Skin of body (tissue), 2 donors: Measurements from ENCODE around the gene LSM14A. TPM values are rescaled to one million over a fixed set of nuclear protein-coding genes. Genes with fewer than 3 reads are reported as not detected.
A peak's percentile ranks its signal among the peaks of the same experiment; 100 is the strongest.
"Not testable (repeated sequence)": the region's sequence is repeated elsewhere in the genome, so short reads cannot be mapped to it uniquely, and the experiment has no call there.

ENCODE experiments used
- DNase-seq: peaks from one replicate; lab custom pipeline; 2025; lab: John Stamatoyannopoulos, UW
- total RNA-seq: library from RNA; depleted of rRNA; stranded (reverse); fragments of >200 nt; gene quantifications from one replicate; pipeline ENCODE4 v1.2.3, GENCODE V29; 2014

The LSM14A gene
- total RNA-seq, 1 donor from 2014 or later = 111 TPM

GRCh38 chr19:34158966-34159365 lies 13.3 kb upstream of the LSM14A start:
- not testable (repeated sequence) for DNase-seq

- not testable (repeated sequence) for DNase-seq
Observed at GRCh38 chr19:34159541-34159940, 12.8 kb upstream of the LSM14A start.

GRCh38 chr19:34161902-34162301 lies 10.4 kb upstream of the LSM14A start:
- DNase-seq = not testable (repeated sequence)

GRCh38 chr19:34165295-34165738 lies 7.0 kb upstream of the LSM14A start:
- DNase-seq = no peak

DNA sequence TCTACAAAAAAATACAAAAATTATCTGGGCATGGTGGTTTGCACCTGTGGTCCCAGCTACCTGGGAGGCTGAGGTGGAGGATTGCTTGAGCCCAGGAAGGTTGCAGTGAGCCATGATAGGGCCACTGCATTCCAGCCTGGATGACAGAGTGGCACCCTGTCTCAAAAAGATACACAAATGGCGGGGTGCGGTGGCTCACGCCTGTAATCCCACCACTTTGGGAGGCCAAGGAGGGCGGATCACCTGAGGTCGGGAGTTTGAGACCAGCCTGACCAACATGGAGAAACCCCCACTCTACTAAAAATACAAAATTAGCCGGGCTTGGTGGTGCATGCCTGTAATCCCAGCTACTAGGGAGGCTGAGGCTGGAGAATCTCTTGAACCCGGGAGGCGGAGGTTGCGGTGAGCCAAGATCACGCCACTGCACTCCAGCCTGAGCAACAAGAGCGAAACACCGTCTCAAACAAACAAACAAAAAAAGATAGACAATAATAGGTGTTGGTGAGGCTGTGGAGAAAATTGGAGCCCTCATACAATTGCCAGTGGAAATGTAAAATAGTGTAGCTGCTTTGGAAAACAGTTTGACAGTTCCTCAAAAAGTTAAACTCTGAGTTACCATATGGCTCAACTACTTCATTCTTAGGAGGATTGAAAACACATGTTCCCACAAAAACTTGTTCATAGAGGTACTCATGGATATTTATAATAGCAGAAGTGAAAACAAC lies 2.7 kb upstream of the LSM14A start:
- DNase-seq = not testable (repeated sequence)

- peak; percentile 72 for DNase-seq
Observed at GRCh38 chr19:34171539-34171876, 796 bp upstream of the LSM14A start.

DNA sequence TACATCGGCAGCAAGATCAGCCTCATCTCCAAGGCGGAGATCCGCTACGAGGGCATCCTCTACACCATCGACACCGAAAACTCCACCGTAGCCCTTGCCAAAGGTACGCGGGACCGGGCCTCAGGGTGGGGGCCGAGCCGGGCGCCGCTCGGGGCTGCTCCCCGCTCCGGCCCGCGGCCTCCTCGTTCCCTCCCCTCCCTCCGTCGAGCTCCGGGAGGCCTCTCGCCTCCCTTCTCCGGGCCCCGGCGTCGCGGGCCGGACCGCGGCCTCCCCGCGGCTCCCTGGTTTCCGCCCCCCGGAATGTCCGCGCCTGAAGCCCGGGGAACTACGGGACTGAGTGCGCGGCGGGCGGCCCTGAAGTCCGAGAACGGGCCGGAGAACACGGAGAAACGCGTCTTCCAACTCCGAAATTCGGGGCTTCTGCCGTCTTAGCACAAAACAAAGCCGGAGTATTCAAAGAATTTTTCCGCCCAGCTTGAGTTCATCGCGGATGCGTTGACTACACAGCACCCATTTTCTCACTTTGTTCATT lies 423 bp downstream of the LSM14A start:
- DNase-seq = no peak

- DNase-seq = peak; percentile 46
Observed at GRCh38 chr19:34173193-34173956, 1.1 kb downstream of the LSM14A start.

GRCh38 chr19:34175173-34175572 lies 2.9 kb downstream of the LSM14A start:
- not testable (repeated sequence) for DNase-seq

- no peak for DNase-seq
Observed at GRCh38 chr19:34176581-34176980, 4.3 kb downstream of the LSM14A start.

GRCh38 chr19:34178274-34178610 lies 5.9 kb downstream of the LSM14A start:
- DNase-seq = no peak

GRCh38 chr19:34179066-34179465 lies 6.8 kb downstream of the LSM14A start:
- no peak for DNase-seq

- no peak for DNase-seq
Observed at GRCh38 chr19:34180273-34180672, 8.0 kb downstream of the LSM14A start.

- DNase-seq = no peak
Observed at GRCh38 chr19:34180709-34181108, 8.4 kb downstream of the LSM14A start.

DNA sequence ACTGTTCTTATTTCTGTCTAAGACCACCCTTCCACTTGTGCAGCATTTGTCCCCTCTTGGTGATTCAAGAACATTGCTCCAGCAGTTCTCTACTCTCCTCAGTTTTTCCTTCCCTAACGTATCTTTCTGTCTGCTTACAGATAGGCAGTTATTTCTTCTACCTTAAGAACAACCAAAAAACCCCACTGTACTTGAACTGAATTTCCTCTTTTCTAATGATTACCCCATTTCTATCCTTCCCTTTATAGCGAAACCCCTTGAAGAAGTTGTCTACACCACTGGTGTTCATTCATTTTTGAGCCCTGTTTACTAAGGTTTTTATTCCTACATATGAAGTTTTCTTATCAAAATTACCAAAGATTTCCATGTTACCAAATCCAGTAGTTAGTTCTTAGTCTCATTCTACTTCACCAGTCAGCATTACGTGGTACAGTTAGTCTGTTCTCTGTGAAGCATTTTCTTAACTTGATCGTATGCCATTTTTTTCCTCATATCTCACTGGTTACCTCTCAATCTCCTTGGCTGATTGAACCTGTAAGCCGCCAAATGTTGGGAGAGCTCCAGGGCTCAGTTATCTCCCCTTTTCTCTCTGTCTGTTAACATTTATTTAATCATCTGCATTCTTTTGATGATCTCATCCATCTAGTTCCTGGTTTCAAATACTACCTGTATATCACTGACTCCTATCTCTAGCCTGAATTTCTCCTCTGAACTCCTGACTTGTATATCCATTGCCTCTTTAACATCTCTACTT lies 9.0 kb downstream of the LSM14A start:
- no peak for DNase-seq

DNA sequence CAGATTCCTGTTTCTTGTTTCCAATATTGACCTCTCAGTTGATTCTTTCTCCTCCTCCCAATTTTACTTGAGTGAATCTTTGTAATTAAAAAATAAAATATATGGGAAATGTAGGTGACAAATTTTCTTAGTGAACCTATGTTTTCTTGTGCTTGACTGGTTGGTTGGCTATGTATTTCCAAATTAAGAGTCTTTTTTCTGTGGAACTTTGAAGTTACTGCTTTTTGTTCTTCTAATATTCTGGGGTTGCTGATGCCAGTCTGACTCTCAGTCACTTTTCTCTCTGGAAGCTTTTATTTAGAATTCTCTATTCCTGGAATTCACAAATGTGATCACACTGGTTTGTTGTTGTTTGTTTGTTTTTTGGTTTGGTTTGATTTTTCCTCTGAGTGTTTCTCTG lies 9.8 kb downstream of the LSM14A start:
- no peak for DNase-seq

- DNase-seq = peak; percentile 22
Observed at GRCh38 chr19:34184880-34185491, 12.7 kb downstream of the LSM14A start.

DNA sequence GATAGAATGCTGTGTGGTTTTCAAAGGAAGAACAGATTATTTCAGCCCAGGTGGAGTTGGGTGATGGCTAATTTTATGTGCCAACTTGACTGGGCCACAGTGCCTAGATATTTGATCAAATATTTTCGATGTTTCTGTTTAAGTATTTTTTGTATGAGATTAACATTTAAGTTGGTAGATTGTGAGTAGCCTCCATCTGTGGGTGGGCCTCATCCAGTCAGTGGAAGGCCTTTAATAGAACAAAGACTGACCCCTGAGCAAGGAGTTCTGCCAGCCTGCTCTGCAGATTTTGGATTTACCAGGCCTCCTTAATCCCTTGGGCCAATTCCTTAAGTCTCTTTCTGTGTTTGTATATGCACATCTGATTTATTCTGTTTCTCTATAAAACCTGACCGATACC lies 13.9 kb downstream of the LSM14A start:
- DNase-seq = no peak

GRCh38 chr19:34187011-34187410 lies 14.7 kb downstream of the LSM14A start:
- DNase-seq = no peak

- no peak for DNase-seq
Observed at GRCh38 chr19:34188408-34188807, 16.1 kb downstream of the LSM14A start.

DNA sequence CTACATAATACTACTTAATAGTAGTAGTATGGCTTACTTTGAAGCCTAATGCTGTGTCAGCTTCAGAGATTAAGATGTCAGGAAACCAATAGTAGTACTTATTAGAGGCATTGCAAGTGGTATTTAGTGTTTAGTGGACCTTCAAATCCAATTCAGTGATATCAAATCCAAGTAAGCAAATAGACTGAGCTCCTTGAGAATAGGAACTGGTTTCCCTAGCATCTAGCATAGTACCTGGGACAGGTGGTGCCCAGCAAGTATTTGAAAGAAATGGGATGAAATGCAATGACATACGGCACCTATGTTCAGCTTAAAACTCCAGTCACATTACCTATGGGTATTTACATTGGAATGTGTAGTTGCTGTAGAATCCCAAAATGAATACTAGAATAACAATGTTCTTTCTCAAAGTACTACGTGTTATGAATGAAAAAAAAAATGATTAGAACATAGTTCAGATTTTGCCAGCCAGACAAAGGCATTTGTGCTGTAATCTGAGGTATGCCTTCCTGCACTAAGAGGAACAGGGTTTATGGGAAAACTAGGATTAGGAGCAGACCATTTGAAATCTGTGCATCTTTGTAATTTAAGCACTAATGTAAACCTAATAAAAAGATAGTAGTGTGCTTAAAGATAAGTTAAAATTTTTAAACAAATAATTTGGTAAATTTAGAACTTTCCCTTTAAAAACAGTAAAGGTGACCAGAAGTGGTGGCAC lies 17.1 kb downstream of the LSM14A start:
- DNase-seq = no peak
